ENCODE data around the gene SRSF12. TPM values are rescaled to one million over a fixed set of nuclear protein-coding genes. Genes with fewer than 3 reads are reported as not detected.

The SRSF12 gene
- total and polyA plus RNA-seq, 2 donors (not counting 1 experiment from before 2014, with no cell fraction given), result 0.10 to 0.33 TPM

GRCh38 chr6:89047473-89047872 is 70.4 kb downstream of the SRSF12 start:
- H4K20me1 ChIP-seq (ENCODE audit: control insufficient read depth, extremely low read depth, insufficient read depth, low read length), result no peaks in the 10 kb centered on the region
- DNase-seq (ENCODE audit: low read depth in 2 of 2), result no peak
- no peak overlapping the region for H3K4me3 ChIP-seq (replicated peaks in 1 of 4; ENCODE audit: control extremely low read depth in 1 of 4, insufficient read depth in 1 of 4, low read depth in 3 of 4, low read length in 4 of 4)
- no peak overlapping the region for H2AFZ ChIP-seq (ENCODE audit: low read length)
- no peak overlapping the region for H3K4me2 ChIP-seq (ENCODE audit: extremely low read depth, insufficient read depth, low read length)
- H3K79me2 ChIP-seq (ENCODE audit: control insufficient read depth, insufficient read depth, low read length), result no peaks in the 10 kb centered on the region
- H3K9ac ChIP-seq (ENCODE audit: insufficient read depth, low read length), result no peak overlapping the region
- no peaks in the 10 kb centered on the region for H3K9me3 ChIP-seq (ENCODE audit: control insufficient read depth, insufficient read depth, low read depth, low read length)
- no peak for TF ChIP-seq EZH2 (IDR thresholded peaks at IDR 0.05; ENCODE audit: low read length, missing control alignments)
- TF ChIP-seq, protein P1, sequence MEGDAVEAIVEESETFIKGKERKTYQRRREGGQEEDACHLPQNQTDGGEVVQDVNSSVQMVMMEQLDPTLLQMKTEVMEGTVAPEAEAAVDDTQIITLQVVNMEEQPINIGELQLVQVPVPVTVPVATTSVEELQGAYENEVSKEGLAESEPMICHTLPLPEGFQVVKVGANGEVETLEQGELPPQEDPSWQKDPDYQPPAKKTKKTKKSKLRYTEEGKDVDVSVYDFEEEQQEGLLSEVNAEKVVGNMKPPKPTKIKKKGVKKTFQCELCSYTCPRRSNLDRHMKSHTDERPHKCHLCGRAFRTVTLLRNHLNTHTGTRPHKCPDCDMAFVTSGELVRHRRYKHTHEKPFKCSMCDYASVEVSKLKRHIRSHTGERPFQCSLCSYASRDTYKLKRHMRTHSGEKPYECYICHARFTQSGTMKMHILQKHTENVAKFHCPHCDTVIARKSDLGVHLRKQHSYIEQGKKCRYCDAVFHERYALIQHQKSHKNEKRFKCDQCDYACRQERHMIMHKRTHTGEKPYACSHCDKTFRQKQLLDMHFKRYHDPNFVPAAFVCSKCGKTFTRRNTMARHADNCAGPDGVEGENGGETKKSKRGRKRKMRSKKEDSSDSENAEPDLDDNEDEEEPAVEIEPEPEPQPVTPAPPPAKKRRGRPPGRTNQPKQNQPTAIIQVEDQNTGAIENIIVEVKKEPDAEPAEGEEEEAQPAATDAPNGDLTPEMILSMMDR (conservative IDR thresholded peaks at IDR 0.05 in 1 of 2, IDR thresholded peaks at IDR 0.05 in 1 of 2; ENCODE audit: low read depth in 1 of 2, low read length in 2 of 2), result no peak
- no peak overlapping the region for H3K27ac ChIP-seq (ENCODE audit: insufficient read depth, low read length)
- H3K4me1 ChIP-seq (ENCODE audit: control insufficient read depth, extremely low read depth, insufficient read depth, low read length), result peaks cover 2% of the 10 kb centered on the region
- no peaks in the 10 kb centered on the region for H3K36me3 ChIP-seq (ENCODE audit: control insufficient read depth, insufficient read depth, low read length)
- no peaks in the 10 kb centered on the region for H3K27me3 ChIP-seq (ENCODE audit: control insufficient read depth, insufficient read depth, low read length)

Other genes with a start within 250 kb of the SRSF12 start
- 12.6 and 12.7 TPM in 2 replicates for gene RNGTT, start 154.5 kb downstream of the SRSF12 start, total RNA-seq
- gene RNGTT, start 154.5 kb downstream of the SRSF12 start, polyA plus RNA-seq, result 10.7 and 11.1 TPM in 2 replicates
- gene PNRC1, start 37.3 kb downstream of the SRSF12 start, total RNA-seq, result 65.1 and 73.7 TPM in 2 replicates
- 11.2 and 14.9 TPM in 2 replicates for gene PNRC1, start 37.3 kb downstream of the SRSF12 start, polyA plus RNA-seq
- 9.0 and 10.1 TPM in 2 replicates for gene PM20D2, start 28.0 kb upstream of the SRSF12 start, total RNA-seq
- 3.9 and 6.0 TPM in 2 replicates for gene PM20D2, start 28.0 kb upstream of the SRSF12 start, polyA plus RNA-seq
- gene GABRR1, start 99.3 kb upstream of the SRSF12 start, total RNA-seq, result not detected in 2 replicates
- gene GABRR1, start 99.3 kb upstream of the SRSF12 start, polyA plus RNA-seq, result not detected in 2 replicates
- gene GABRR2, start 197.2 kb upstream of the SRSF12 start, total RNA-seq, result 0.17 and 0.26 TPM in 2 replicates
- gene GABRR2, start 197.2 kb upstream of the SRSF12 start, polyA plus RNA-seq, result 0.05 TPM in 2 replicates
- gene UBE2J1, start 234.7 kb upstream of the SRSF12 start, total RNA-seq, result 22.6 and 27.6 TPM in 2 replicates
- gene UBE2J1, start 234.7 kb upstream of the SRSF12 start, polyA plus RNA-seq, result 45.1 and 53.6 TPM in 2 replicates

All from fibroblast of lung (primary cell).